Right lobe of liver (tissue), 6 donors: ENCODE data around the gene MFSD1. TPM values are rescaled to one million over a fixed set of nuclear protein-coding genes. Genes with fewer than 3 reads are reported as not detected.

Experiments used
- ATAC-seq, 4 donors: fragments of 200-7000 bp; cut with Tn5 transposase; one replicate each; pipeline ENCODE4 v1.9.1; 2020; ENCODE audit warnings: mild to moderate bottlenecking in 4 of 4, moderate library complexity in 4 of 4
- DNase-seq, 3 donors: peaks; one replicate each; pipeline ENCODE4 v3.0.0-alpha.2; 2020
- H3K27ac ChIP-seq, 3 donors: fragments of 200-600 bp; one replicate each; pipeline ENCODE4 v1.8.0; 2022
- H3K27me3 ChIP-seq, 2 donors: fragments of 200-600 bp; one replicate each; pipeline ENCODE4 v1.8.0; 2022
- H3K36me3 ChIP-seq, 4 donors: fragments of 200-600 bp; sonication (generic) in 1 of 4; one replicate each; pipeline versions ENCODE4 v1.5.1 to v1.8.0; 2017 to 2022; ENCODE audit warnings: control low read depth in 1 of 4
- H3K4me1 ChIP-seq, 4 donors: fragments of 200-600 bp; sonication (generic) in 1 of 4; one replicate each; pipeline versions ENCODE4 v1.5.1 to v1.8.0; 2017 to 2022; ENCODE audit warnings: control low read depth in 1 of 4
- H3K4me3 ChIP-seq, 3 donors: fragments of 200-600 bp; one replicate each; pipeline ENCODE4 v1.8.0; 2022
- H3K9me3 ChIP-seq, 4 donors: fragments of 200-600 bp; sonication (generic) in 1 of 4; one replicate each; pipeline versions ENCODE4 v1.5.1 to v1.8.0; 2017 to 2022; ENCODE audit warnings: control low read depth in 1 of 4
- POLR2A ChIP-seq: fragments of 450-650 bp; IDR thresholded peaks from one replicate; pipeline ENCODE4 v1.6.1; 2017; ENCODE audit warnings: antibody characterized with exemption, mild to moderate bottlenecking
- WGBS: methylation state at CpG from one replicate; pipeline ENCODE4 v1.1.6; 2018; ENCODE audit warnings: low coverage, low lambda C conversion rate; ENCODE audit not compliant: insufficient coverage; ENCODE audit errors: missing lambda C conversion rate; 5-methylcytosine and 5-hydroxymethylcytosine counted together
- intact Hi-C, 2 donors: fragments of 100-400 bp; cut with DNase I; formaldehyde crosslinking; loops; one replicate each; pipeline versions ENCODE4 v1.11.2 to v1.14.1; 2022
- total RNA-seq, 6 experiments: library from RNA; depleted of rRNA in 2 of 6; stranded (reverse); fragments of >200 nt in 2 of 6; fragmentation: NEBNext Ultra II Directional in 3 of 6; extraction: Animal tissue kit (Norgen Biotek cat#: 25700) in 3 of 6; gene quantifications; one replicate each; pipeline versions ENCODE4 v1.1.0 to v1.2.4, GENCODE V29; 2016 to 2023
- TF ChIP-seq, protein P1 (sequence below), 4 donors: fragments of 200-600 bp in 3 of 4; fragments of 450-650 bp in 1 of 4; IDR thresholded peaks; one replicate each; pipeline versions ENCODE4 v1.5.1 to v1.8.0; 2016 to 2022; ENCODE audit warnings: antibody characterized with exemption in 4 of 4, mild to moderate bottlenecking in 2 of 4
- donor health status: DM: no; HTN: yes; CAD: no.
- donor health status: DM: no; HTN: no; CAD: no.
- donor health status: DM: no; HTN: no; CAD: no.
- donor health status: DM: no; HTN: yes; CAD: no.
- donor health status: DM: no; HTN: yes; CAD: no.

MFSD1 gene
- total RNA-seq, 6 experiments from 2014 or later: 25.3 to 38.5 (median 35.3) TPM

DNA sequence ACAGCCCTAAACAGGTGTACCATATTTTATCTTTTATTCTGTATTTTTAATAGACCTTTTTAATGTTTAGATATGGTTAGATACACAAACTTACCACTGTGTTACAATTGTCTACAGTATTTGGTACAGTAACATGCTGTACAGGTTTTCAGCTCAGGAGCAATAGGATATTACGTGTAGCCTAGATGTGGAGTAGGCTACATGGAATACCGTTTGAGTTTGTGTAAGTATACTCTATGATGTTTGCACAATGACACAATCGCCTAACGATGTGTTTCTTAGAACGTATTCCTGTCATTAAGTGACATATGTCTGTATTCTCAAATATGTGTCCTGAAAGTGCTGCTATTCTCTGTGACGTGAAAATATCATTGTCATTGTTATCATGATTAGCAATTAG, 62.6 kb downstream of the MFSD1 start:
- Histone ChIP-seq H3K27ac (no peak overlapping the region), H3K4me3 (no peak overlapping the region), H3K36me3 (no peaks in the 10 kb centered on the region), H3K27me3 (no peaks in the 10 kb centered on the region), H3K4me1 (no peaks in the 10 kb centered on the region), H3K9me3 (no peaks in the 10 kb centered on the region)
- no peak for TF ChIP-seq POLR2A
- TF ChIP-seq, protein P1, sequence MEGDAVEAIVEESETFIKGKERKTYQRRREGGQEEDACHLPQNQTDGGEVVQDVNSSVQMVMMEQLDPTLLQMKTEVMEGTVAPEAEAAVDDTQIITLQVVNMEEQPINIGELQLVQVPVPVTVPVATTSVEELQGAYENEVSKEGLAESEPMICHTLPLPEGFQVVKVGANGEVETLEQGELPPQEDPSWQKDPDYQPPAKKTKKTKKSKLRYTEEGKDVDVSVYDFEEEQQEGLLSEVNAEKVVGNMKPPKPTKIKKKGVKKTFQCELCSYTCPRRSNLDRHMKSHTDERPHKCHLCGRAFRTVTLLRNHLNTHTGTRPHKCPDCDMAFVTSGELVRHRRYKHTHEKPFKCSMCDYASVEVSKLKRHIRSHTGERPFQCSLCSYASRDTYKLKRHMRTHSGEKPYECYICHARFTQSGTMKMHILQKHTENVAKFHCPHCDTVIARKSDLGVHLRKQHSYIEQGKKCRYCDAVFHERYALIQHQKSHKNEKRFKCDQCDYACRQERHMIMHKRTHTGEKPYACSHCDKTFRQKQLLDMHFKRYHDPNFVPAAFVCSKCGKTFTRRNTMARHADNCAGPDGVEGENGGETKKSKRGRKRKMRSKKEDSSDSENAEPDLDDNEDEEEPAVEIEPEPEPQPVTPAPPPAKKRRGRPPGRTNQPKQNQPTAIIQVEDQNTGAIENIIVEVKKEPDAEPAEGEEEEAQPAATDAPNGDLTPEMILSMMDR (IDR thresholded peaks at IDR 0.05): no peak
- intact Hi-C loops: no loop called here
- DNase-seq (no peak), ATAC-seq (no peak)
- WGBS: 76% methylated on average over 6 of the region's 6 CpGs

DNA sequence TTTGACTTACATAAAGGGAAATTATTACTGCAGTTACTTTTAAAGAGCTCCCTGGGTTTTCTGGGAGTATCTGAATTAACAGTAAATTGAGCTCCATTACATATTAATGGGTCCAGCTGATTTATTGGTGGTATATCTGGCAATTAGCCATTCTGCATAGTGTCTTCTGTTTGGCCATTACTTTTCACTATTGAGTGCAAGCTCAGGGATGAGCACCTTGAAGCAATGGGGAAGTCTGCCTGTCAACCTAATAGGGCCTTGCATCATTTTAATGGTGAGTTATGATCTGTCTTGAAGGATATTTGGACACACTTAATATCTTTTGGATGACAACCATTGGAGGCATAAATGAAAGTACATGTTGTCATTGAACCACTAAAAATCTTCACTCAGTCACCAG, 73.8 kb downstream of the MFSD1 start:
- no peaks in the 10 kb centered on the region for H3K27me3 ChIP-seq
- H3K4me3 ChIP-seq: no peak overlapping the region
- no peaks in the 10 kb centered on the region for H3K9me3 ChIP-seq
- TF ChIP-seq, protein P1 (IDR thresholded peaks at IDR 0.05): no peak
- TF ChIP-seq POLR2A: no peak
- H3K4me1 ChIP-seq: no peaks in the 10 kb centered on the region
- no peak overlapping the region for H3K27ac ChIP-seq
- DNase-seq (no peak), ATAC-seq (no peak)
- no peaks in the 10 kb centered on the region for H3K36me3 ChIP-seq
- intact Hi-C loops: no loop called here

Other genes starting within 250 kb of the MFSD1 start
- gene MLF1, start 230.9 kb upstream of the MFSD1 start, total RNA-seq: 1 to 10 TPM in 1 of 6 experiments, under 1 TPM in 5; 0.12 to 1.0 (median 0.31) TPM
- 10 to 100 TPM; 40.2 to 61.5 (median 43.8) TPM for gene GFM1, start 157.5 kb upstream of the MFSD1 start, total RNA-seq
- 1 to 10 TPM in 5 of 6 experiments, under 1 TPM in 1; 0.84 to 3.4 (median 2.0) TPM for gene LXN, start 129.4 kb upstream of the MFSD1 start, total RNA-seq
- 1 to 10 TPM; 1.8 to 9.2 (median 7.0) TPM for gene RARRES1, start 69.6 kb upstream of the MFSD1 start, total RNA-seq